Parathyroid adenoma (tissue), 2 donors: ENCODE data around the gene MMP2.

Experiments
- H2AFZ ChIP-seq: fragments of 300-600 bp; sonication (generic); one replicate; pipeline ENCODE4 v1.7.0; 2017; ENCODE audit warnings: antibody characterized with exemption, mild to moderate bottlenecking
- H3K27ac ChIP-seq: fragments of 300-600 bp; sonication (generic); one replicate; pipeline ENCODE4 v1.7.0; 2017
- H3K27me3 ChIP-seq: fragments of 300-600 bp; sonication (generic); one replicate; pipeline ENCODE4 v1.7.0; 2017; ENCODE audit warnings: low read length; ENCODE audit not compliant: control insufficient read depth, insufficient read depth
- H3K36me3 ChIP-seq: fragments of 300-600 bp; sonication (generic); one replicate; pipeline ENCODE4 v1.7.0; 2017; ENCODE audit warnings: low read length; ENCODE audit not compliant: control insufficient read depth, insufficient read depth
- H3K4me1 ChIP-seq: fragments of 300-600 bp; sonication (generic); one replicate; pipeline ENCODE4 v1.7.0; 2017; ENCODE audit warnings: control low read depth
- H3K4me2 ChIP-seq: fragments of 300-600 bp; sonication (generic); one replicate; pipeline ENCODE4 v1.7.0; 2017; ENCODE audit warnings: low read length
- H3K4me3 ChIP-seq: fragments of 300-600 bp; sonication (generic); one replicate; pipeline ENCODE4 v1.7.0; 2017; ENCODE audit warnings: low read depth, low read length
- H3K79me2 ChIP-seq: fragments of 300-600 bp; sonication (generic); one replicate; pipeline ENCODE4 v1.7.0; 2017; ENCODE audit warnings: control low read depth
- H3K9ac ChIP-seq: fragments of 300-600 bp; sonication (generic); one replicate; pipeline ENCODE4 v1.7.0; 2017; ENCODE audit warnings: mild to moderate bottlenecking
- H3K9me3 ChIP-seq: fragments of 300-600 bp; sonication (generic); one replicate; pipeline ENCODE4 v1.7.0; 2017; ENCODE audit warnings: low read length; ENCODE audit not compliant: control insufficient read depth
- TF ChIP-seq, protein P1 (sequence below): fragments of 300-600 bp; sonication (generic); IDR thresholded peaks from one replicate; pipeline ENCODE4 v1.7.0; 2017; ENCODE audit warnings: antibody characterized with exemption, mild to moderate bottlenecking
- donor health status: primary hyperparathyroidism.

The MMP2 gene

DNA sequence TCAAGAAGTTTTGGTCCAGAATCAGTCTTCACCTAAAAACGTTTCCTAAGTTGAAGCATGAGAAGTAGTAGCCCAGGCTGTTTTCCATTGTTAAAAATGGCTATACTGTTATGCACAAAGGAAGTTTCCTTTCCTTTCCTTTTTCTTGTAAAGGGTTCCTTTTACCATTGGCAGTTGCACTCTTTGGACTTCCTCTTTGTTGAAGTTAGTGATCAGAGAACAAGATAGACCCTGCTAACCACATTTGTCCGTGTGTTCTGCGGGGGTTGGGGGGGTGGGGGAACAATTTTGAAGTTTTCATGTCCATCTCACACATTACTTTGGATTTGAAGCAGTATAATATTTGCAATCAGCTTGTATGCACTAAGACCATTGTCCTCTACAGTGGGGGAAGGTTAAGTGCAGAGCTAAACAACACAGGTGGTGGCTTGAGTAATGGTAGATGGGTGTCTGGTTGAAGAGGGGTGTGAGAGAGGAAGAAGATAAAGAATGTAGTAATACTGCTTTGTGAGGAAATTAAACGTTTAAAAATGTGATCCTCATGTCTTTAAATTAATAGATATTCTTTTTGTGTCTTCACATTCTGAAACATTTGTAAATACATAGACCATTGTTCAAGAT is 31.3 kb downstream of the MMP2 start:
- H3K9ac ChIP-seq, result no peak overlapping the region
- H3K9me3 ChIP-seq, result no peaks in the 10 kb centered on the region

DNA sequence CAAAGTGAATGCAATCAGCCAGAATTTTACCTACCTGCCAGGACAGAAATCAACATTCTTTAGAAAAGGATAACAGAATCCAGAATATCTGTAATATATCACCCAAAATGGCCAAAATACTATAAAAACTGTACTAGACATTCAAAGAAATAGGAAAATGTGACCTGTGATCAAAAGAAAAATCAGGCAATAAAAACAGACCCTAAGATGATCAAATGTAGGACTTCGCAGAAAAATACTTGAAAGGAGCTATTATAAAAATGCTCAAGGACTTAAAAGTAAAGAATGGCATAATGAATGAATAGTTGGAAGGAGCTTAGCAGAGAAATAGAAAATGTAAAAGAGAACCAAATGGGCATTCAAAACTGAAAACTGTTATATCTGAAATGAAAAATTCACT is 33.9 kb downstream of the MMP2 start:
- Histone ChIP-seq H3K79me2 (no peaks in the 10 kb centered on the region), H3K27ac (no peak overlapping the region), H2AFZ (no peak overlapping the region), H3K4me3 (no peak overlapping the region), H3K9ac (no peak overlapping the region), H3K4me1 (no peaks in the 10 kb centered on the region), H3K27me3 (no peaks in the 10 kb centered on the region), H3K36me3 (no peaks in the 10 kb centered on the region), H3K9me3 (no peaks in the 10 kb centered on the region), H3K4me2 (no peak overlapping the region)
- TF ChIP-seq, protein P1, sequence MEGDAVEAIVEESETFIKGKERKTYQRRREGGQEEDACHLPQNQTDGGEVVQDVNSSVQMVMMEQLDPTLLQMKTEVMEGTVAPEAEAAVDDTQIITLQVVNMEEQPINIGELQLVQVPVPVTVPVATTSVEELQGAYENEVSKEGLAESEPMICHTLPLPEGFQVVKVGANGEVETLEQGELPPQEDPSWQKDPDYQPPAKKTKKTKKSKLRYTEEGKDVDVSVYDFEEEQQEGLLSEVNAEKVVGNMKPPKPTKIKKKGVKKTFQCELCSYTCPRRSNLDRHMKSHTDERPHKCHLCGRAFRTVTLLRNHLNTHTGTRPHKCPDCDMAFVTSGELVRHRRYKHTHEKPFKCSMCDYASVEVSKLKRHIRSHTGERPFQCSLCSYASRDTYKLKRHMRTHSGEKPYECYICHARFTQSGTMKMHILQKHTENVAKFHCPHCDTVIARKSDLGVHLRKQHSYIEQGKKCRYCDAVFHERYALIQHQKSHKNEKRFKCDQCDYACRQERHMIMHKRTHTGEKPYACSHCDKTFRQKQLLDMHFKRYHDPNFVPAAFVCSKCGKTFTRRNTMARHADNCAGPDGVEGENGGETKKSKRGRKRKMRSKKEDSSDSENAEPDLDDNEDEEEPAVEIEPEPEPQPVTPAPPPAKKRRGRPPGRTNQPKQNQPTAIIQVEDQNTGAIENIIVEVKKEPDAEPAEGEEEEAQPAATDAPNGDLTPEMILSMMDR, result no peak

More for the DNA sequence above, 31.3 kb downstream of the MMP2 start:
- TF ChIP-seq, protein P1, result no peak
- Histone ChIP-seq H3K36me3 (no peaks in the 10 kb centered on the region), H2AFZ (peak overlapping the region; percentile 84), H3K27me3 (no peaks in the 10 kb centered on the region), H3K4me2 (no peak overlapping the region), H3K27ac (no peak overlapping the region), H3K4me3 (peak overlapping the region; percentile 58), H3K4me1 (no peaks in the 10 kb centered on the region), H3K79me2 (no peaks in the 10 kb centered on the region)

DNA sequence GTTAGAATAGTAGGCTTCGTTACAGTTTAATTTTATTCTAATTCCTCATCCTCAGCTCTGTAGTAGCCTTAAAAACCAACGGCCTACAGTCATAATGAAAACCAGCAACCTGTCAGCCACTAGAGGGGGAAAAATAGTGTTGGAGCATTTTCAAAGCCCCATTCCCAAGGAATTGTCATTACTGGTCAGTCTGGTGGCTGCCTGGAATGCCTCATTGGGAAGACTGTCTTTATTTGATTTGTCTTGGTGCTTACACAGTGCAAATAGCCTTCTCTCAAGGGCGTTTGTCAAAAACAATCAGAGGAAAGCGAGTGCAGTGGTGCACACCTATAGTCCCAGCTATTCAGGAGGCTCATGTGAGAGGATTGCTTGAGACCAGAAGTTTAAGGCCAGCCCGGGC is 34.6 kb downstream of the MMP2 start:
- Histone ChIP-seq H3K9ac (no peak overlapping the region), H3K79me2 (no peaks in the 10 kb centered on the region), H3K27ac (no peak overlapping the region), H3K9me3 (no peaks in the 10 kb centered on the region), H3K27me3 (no peaks in the 10 kb centered on the region), H2AFZ (no peak overlapping the region), H3K4me3 (no peak overlapping the region), H3K4me1 (no peaks in the 10 kb centered on the region), H3K4me2 (no peak overlapping the region), H3K36me3 (no peaks in the 10 kb centered on the region)
- TF ChIP-seq, protein P1, result no peak

DNA sequence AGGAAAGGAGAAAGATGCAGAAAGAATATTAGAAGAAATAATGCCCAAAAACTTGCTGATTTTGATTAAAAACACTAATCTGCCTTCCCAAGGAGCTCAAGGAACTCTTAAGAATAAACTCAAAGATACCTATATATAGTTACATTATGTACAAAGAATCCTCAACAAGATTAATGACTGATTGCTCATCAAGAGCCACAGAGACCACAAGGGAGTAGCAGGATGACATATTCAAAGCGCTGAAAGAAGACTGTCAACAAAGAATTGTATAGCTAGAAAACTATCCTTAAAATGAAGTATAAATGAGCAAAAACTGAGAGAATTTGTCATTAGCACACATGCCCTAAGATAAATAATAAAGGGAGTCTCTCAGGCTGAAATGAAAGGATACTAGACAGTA is 36.1 kb downstream of the MMP2 start:
- H2AFZ ChIP-seq, result no peak overlapping the region
- H3K9ac ChIP-seq, result no peak overlapping the region
- TF ChIP-seq, protein P1, result no peak
- no peaks in the 10 kb centered on the region for H3K4me1 ChIP-seq
- H3K4me2 ChIP-seq, result no peak overlapping the region
- H3K9me3 ChIP-seq, result no peaks in the 10 kb centered on the region
- H3K27ac ChIP-seq, result no peak overlapping the region
- no peaks in the 10 kb centered on the region for H3K79me2 ChIP-seq
- no peaks in the 10 kb centered on the region for H3K27me3 ChIP-seq
- H3K4me3 ChIP-seq, result no peak overlapping the region
- H3K36me3 ChIP-seq, result no peaks in the 10 kb centered on the region

DNA sequence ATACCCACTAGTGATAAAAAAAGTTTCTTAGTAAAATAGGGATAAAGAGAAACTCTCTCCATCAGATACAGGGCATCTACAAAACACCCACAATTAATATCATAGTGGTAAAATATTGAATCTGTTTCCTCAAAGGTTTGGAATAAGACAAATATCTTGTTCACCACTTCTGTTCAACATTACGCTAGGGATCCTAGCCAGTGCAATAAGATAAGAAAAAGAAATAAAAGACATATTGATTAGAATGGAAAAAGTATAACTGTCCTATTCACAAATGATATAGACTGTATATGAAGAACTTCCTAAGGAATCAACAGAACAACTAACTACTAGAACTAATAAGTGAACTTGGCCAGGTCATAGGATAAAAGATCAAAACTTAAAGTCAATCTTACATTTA is 42.8 kb downstream of the MMP2 start:
- H3K4me1 ChIP-seq, result no peaks in the 10 kb centered on the region
- no peak overlapping the region for H3K27ac ChIP-seq
- H3K79me2 ChIP-seq, result no peaks in the 10 kb centered on the region
- no peaks in the 10 kb centered on the region for H3K27me3 ChIP-seq
- H2AFZ ChIP-seq, result no peak overlapping the region
- H3K4me3 ChIP-seq, result no peak overlapping the region
- no peak overlapping the region for H3K4me2 ChIP-seq
- no peaks in the 10 kb centered on the region for H3K9me3 ChIP-seq
- no peak overlapping the region for H3K9ac ChIP-seq
- TF ChIP-seq, protein P1, result no peak
- no peaks in the 10 kb centered on the region for H3K36me3 ChIP-seq
